ENCODE data around the gene LAMA4.

LAMA4 gene

DNA sequence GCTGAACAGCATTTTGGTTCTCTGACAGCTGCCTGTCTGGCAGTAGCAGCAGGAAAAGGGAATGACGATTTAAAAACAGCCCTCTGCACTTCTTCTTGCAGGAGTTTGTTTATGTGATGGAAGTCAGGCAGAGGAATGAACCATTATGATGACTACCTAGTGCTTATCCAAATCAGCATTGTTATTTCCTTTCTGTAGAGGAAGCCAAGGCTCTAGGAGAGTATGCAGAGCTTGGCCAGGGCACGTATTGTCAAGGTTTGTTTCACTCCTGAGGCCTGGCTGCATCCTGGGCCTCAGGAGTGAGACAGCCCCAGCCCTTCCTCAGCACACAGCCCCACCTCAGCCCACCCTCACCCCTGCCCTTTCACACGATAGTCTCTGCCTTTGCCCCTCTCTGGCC is 98.5 kb downstream of the LAMA4 start:
- no peak overlapping the region for H2BK120ac ChIP-seq (ENCODE audit: insufficient read depth, low read length, poor library complexity)
- no peak overlapping the region for H4K8ac ChIP-seq (ENCODE audit: low read depth, low read length)
- no CpG with 5 or more reads among the region's 3 CpGs for WGBS (ENCODE audit: extremely low coverage, insufficient coverage, insufficient read length)
- no peaks in the 10 kb centered on the region for H3K36me3 ChIP-seq (ENCODE audit: control insufficient read depth in 1 of 2, insufficient read depth in 2 of 2, low read length in 2 of 2)
- no peak overlapping the region for H2AFZ ChIP-seq (ENCODE audit: insufficient read depth, low read length, poor library complexity)
- no peak overlapping the region for H3K18ac ChIP-seq (ENCODE audit: low read length)
- peak overlapping the region; percentile 45 for H3K9ac ChIP-seq (ENCODE audit: low read length)
- no peaks in the 10 kb centered on the region for H3K79me1 ChIP-seq (ENCODE audit: low read length)
- no peak for DNase-seq
- H4K91ac ChIP-seq (ENCODE audit: low read depth, low read length) = no peak overlapping the region
- no peak overlapping the region for H3K14ac ChIP-seq (ENCODE audit: low read length)
- H3K27me3 ChIP-seq (ENCODE audit: insufficient read depth, low read length) = no peaks in the 10 kb centered on the region
- H3K79me2 ChIP-seq (ENCODE audit: control insufficient read depth, insufficient read depth, low read length, poor library complexity) = no peaks in the 10 kb centered on the region
- H3K4me1 ChIP-seq (ENCODE audit: control insufficient read depth in 1 of 2, insufficient read depth in 2 of 2, low read length in 2 of 2) = peaks cover 0 to 2% of the 10 kb centered on the region in 2 experiments
- H2BK12ac ChIP-seq (ENCODE audit: low read length) = no peak overlapping the region
- no peak overlapping the region for H3K23ac ChIP-seq (ENCODE audit: low read length)
- no peak overlapping the region for H3K4ac ChIP-seq (ENCODE audit: low read depth, low read length)
- no peak overlapping the region for H3K4me3 ChIP-seq (ENCODE audit: low read depth, low read length)
- no peak overlapping the region for H3K27ac ChIP-seq (ENCODE audit: low read depth, low read length)
- no peaks in the 10 kb centered on the region for H3K9me3 ChIP-seq (ENCODE audit: insufficient read depth, low read depth, low read length)
- H2AK5ac ChIP-seq (ENCODE audit: low read length) = no peak overlapping the region
- H4K12ac ChIP-seq (ENCODE audit: low read depth, low read length) = no peak overlapping the region
- H3K4me2 ChIP-seq (ENCODE audit: low read length) = no peak overlapping the region
- H2BK5ac ChIP-seq (ENCODE audit: low read depth, low read length, poor library complexity) = no peak overlapping the region

DNA sequence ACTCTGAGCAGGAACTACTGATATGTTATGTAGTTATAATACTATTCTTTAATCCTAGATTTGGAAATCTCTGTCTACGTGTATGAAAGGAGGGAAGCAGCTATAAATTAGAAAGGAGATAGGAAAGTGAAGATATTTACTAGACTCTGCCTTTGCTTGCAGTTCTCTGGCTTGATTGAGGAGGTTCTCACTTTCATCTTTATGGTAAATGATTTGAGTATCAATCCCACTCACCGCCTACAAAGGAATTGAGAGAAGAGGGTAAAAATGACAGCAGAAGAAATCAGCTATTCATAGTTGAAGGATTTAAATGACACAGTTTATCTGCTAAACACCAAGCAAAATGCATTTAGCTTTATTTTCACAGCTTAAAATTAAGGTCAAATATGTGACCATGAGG is 99.7 kb downstream of the LAMA4 start:
- Histone ChIP-seq H2AK5ac (ENCODE audit: low read length) (no peak overlapping the region), H4K91ac (ENCODE audit: low read depth, low read length) (no peak overlapping the region), H4K12ac (ENCODE audit: low read depth, low read length) (no peak overlapping the region), H2BK120ac (ENCODE audit: insufficient read depth, low read length, poor library complexity) (no peak overlapping the region), H3K79me1 (ENCODE audit: low read length) (no peaks in the 10 kb centered on the region), H3K18ac (ENCODE audit: low read length) (no peak overlapping the region), H3K79me2 (ENCODE audit: control insufficient read depth, insufficient read depth, low read length, poor library complexity) (no peaks in the 10 kb centered on the region), H3K27ac (ENCODE audit: low read depth, low read length) (no peak overlapping the region), H3K14ac (ENCODE audit: low read length) (no peak overlapping the region), H3K4ac (ENCODE audit: low read depth, low read length) (no peak overlapping the region), H2BK12ac (ENCODE audit: low read length) (no peak overlapping the region), H2BK5ac (ENCODE audit: low read depth, low read length, poor library complexity) (no peak overlapping the region), H3K23ac (ENCODE audit: low read length) (no peak overlapping the region), H3K9ac (ENCODE audit: low read length) (no peak overlapping the region), H2AFZ (ENCODE audit: insufficient read depth, low read length, poor library complexity) (no peak overlapping the region), H4K8ac (ENCODE audit: low read depth, low read length) (no peak overlapping the region), H3K9me3 (ENCODE audit: insufficient read depth, low read depth, low read length) (no peaks in the 10 kb centered on the region), H3K36me3 (ENCODE audit: control insufficient read depth in 1 of 2, insufficient read depth in 2 of 2, low read length in 2 of 2) (no peaks in the 10 kb centered on the region), H3K4me1 (ENCODE audit: control insufficient read depth in 1 of 2, insufficient read depth in 2 of 2, low read length in 2 of 2) (peaks cover 0 to 2% of the 10 kb centered on the region in 2 experiments), H3K27me3 (ENCODE audit: insufficient read depth, low read length) (no peaks in the 10 kb centered on the region), H3K4me2 (ENCODE audit: low read length) (no peak overlapping the region), H3K4me3 (ENCODE audit: low read depth, low read length) (no peak overlapping the region)
- DNase-seq = no peak
- WGBS (ENCODE audit: extremely low coverage, insufficient coverage, insufficient read length) = no CpG with 5 or more reads among the region's 2 CpGs

DNA sequence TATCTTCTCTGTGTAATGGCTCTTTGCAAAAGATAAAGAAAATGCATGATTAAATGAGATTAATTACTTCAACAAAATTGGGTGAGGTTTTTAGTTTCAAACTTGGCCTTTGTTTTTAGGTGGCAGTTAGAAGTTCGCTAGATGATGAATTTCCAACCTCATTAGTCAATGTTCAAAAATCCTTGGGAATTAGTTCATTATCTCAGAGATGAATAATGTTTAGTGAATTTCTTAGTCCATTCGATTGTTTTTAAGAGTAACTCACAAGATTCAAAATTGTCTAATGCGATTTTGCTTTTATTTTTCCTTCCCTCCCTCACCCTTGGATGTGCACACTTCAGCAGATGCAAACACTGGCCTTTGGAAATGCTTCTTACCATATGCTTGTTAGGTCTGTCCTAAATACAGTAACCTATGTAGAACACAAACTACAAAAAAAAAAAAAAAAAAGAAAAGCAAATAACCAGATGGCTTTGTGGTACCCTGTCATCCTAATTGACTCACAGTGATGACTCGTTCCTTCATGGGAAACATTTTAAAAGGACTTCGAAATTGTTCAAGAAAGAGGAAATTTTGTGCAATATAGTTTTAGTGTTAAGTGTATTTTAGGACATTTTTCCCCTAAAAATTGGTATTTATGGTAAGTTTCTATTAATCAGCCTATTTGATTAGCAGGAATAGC is 100.3 kb downstream of the LAMA4 start:
- H3K9me3 ChIP-seq (ENCODE audit: insufficient read depth, low read depth, low read length) = no peaks in the 10 kb centered on the region
- no peak overlapping the region for H3K27ac ChIP-seq (ENCODE audit: low read depth, low read length)
- DNase-seq = no peak
- H2BK120ac ChIP-seq (ENCODE audit: insufficient read depth, low read length, poor library complexity) = no peak overlapping the region
- H2BK12ac ChIP-seq (ENCODE audit: low read length) = no peak overlapping the region
- H3K18ac ChIP-seq (ENCODE audit: low read length) = no peak overlapping the region
- no peak overlapping the region for H4K91ac ChIP-seq (ENCODE audit: low read depth, low read length)
- H3K23ac ChIP-seq (ENCODE audit: low read length) = no peak overlapping the region
- H4K8ac ChIP-seq (ENCODE audit: low read depth, low read length) = no peak overlapping the region
- peaks cover 0 to 2% of the 10 kb centered on the region in 2 experiments for H3K4me1 ChIP-seq (ENCODE audit: control insufficient read depth in 1 of 2, insufficient read depth in 2 of 2, low read length in 2 of 2)
- H2AFZ ChIP-seq (ENCODE audit: insufficient read depth, low read length, poor library complexity) = no peak overlapping the region
- H2AK5ac ChIP-seq (ENCODE audit: low read length) = no peak overlapping the region
- H3K36me3 ChIP-seq (ENCODE audit: control insufficient read depth in 1 of 2, insufficient read depth in 2 of 2, low read length in 2 of 2) = no peaks in the 10 kb centered on the region
- no peaks in the 10 kb centered on the region for H3K79me1 ChIP-seq (ENCODE audit: low read length)
- H3K4me2 ChIP-seq (ENCODE audit: low read length) = no peak overlapping the region
- no peak overlapping the region for H4K12ac ChIP-seq (ENCODE audit: low read depth, low read length)
- no peak overlapping the region for H3K4ac ChIP-seq (ENCODE audit: low read depth, low read length)
- no peak overlapping the region for H3K4me3 ChIP-seq (ENCODE audit: low read depth, low read length)
- H2BK5ac ChIP-seq (ENCODE audit: low read depth, low read length, poor library complexity) = no peak overlapping the region
- no peaks in the 10 kb centered on the region for H3K79me2 ChIP-seq (ENCODE audit: control insufficient read depth, insufficient read depth, low read length, poor library complexity)
- WGBS (ENCODE audit: extremely low coverage, insufficient coverage, insufficient read length) = no CpG with 5 or more reads among the region's 5 CpGs
- H3K27me3 ChIP-seq (ENCODE audit: insufficient read depth, low read length) = no peaks in the 10 kb centered on the region
- no peak overlapping the region for H3K9ac ChIP-seq (ENCODE audit: low read length)
- no peak overlapping the region for H3K14ac ChIP-seq (ENCODE audit: low read length)

DNA sequence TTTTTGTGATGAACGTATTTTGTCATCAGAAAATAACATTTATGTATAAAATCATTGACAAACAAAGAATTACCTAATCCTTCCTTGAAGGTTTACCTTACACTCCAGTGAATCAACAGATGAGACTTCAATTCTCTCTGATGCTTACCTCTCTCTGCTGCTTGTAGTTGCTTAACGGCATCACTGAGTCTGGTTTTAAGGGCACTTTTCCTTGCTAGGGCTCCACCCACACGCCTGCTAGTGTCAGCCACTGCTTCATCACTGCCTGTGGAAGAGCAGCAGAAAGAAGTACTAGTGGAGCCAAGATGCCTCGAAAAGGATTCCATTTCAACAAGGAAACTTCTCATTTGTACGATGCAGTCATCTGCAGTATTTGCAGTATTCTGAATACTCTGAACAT is 104.0 kb downstream of the LAMA4 start:
- no peak overlapping the region for H3K23ac ChIP-seq (ENCODE audit: low read length)
- H3K27me3 ChIP-seq (ENCODE audit: insufficient read depth, low read length) = no peaks in the 10 kb centered on the region
- no peak overlapping the region for H2AK5ac ChIP-seq (ENCODE audit: low read length)
- H3K4me3 ChIP-seq (ENCODE audit: low read depth, low read length) = no peak overlapping the region
- H2BK12ac ChIP-seq (ENCODE audit: low read length) = no peak overlapping the region
- no peak overlapping the region for H2BK5ac ChIP-seq (ENCODE audit: low read depth, low read length, poor library complexity)
- no peak overlapping the region for H3K27ac ChIP-seq (ENCODE audit: low read depth, low read length)
- H3K4ac ChIP-seq (ENCODE audit: low read depth, low read length) = no peak overlapping the region
- no CpG with 5 or more reads among the region's 5 CpGs for WGBS (ENCODE audit: extremely low coverage, insufficient coverage, insufficient read length)
- no peak overlapping the region for H4K8ac ChIP-seq (ENCODE audit: low read depth, low read length)
- H3K4me1 ChIP-seq (ENCODE audit: control insufficient read depth in 1 of 2, insufficient read depth in 2 of 2, low read length in 2 of 2) = no peaks in the 10 kb centered on the region
- no peak overlapping the region for H3K18ac ChIP-seq (ENCODE audit: low read length)
- no peak overlapping the region for H4K91ac ChIP-seq (ENCODE audit: low read depth, low read length)
- no peak overlapping the region for H3K9ac ChIP-seq (ENCODE audit: low read length)
- no peak overlapping the region for H3K4me2 ChIP-seq (ENCODE audit: low read length)
- no peak overlapping the region for H2BK120ac ChIP-seq (ENCODE audit: insufficient read depth, low read length, poor library complexity)
- no peak for DNase-seq
- no peak overlapping the region for H4K12ac ChIP-seq (ENCODE audit: low read depth, low read length)
- no peaks in the 10 kb centered on the region for H3K79me2 ChIP-seq (ENCODE audit: control insufficient read depth, insufficient read depth, low read length, poor library complexity)
- H3K9me3 ChIP-seq (ENCODE audit: insufficient read depth, low read depth, low read length) = no peaks in the 10 kb centered on the region
- H3K79me1 ChIP-seq (ENCODE audit: low read length) = no peaks in the 10 kb centered on the region
- no peak overlapping the region for H3K14ac ChIP-seq (ENCODE audit: low read length)
- no peaks in the 10 kb centered on the region for H3K36me3 ChIP-seq (ENCODE audit: control insufficient read depth in 1 of 2, insufficient read depth in 2 of 2, low read length in 2 of 2)
- no peak overlapping the region for H2AFZ ChIP-seq (ENCODE audit: insufficient read depth, low read length, poor library complexity)
